ENCODE data around the gene VDR. TPM values are rescaled to one million over a fixed set of nuclear protein-coding genes. Genes with fewer than 3 reads are reported as not detected.

Gene VDR
- total RNA-seq, 2 donors from 2014 or later: 12.0 to 23.0 TPM

- H3K27ac Mint-ChIP-seq: no peak overlapping the region
- H3K4me1 Mint-ChIP-seq (ENCODE audit: low read depth in 2 of 2): no peaks in the 10 kb centered on the region
- no peak overlapping the region for H3K4me3 Mint-ChIP-seq
These were observed 5.7 kb upstream of the VDR start for GRCh38 chr12:47910486-47910885.

GRCh38 chr12:47909839-47910465 is 5.2 kb upstream of the VDR start:
- Mint-ChIP-seq H3K27me3 (peaks cover 25 to 44% of the 10 kb centered on the region in 2 donors), H3K36me3 (no peaks in the 10 kb centered on the region), H3K9me3 (no peaks in the 10 kb centered on the region), H3K27ac (no peak overlapping the region), H3K4me3 (no peak overlapping the region), H3K4me1 (ENCODE audit: low read depth in 2 of 2) (peaks cover under 1 to 2% of the 10 kb centered on the region in 2 donors)
- no peak for ATAC-seq
- DNase-seq (ENCODE audit: low spot score): no peak

More at GRCh38 chr12:47910486-47910885, 5.7 kb upstream of the VDR start:
- no peaks in the 10 kb centered on the region for H3K36me3 Mint-ChIP-seq
- H3K27me3 Mint-ChIP-seq: peaks cover 25 to 46% of the 10 kb centered on the region in 2 donors
- DNase-seq (ENCODE audit: low spot score) (no peak), ATAC-seq (no peak)
- H3K9me3 Mint-ChIP-seq: no peaks in the 10 kb centered on the region

GRCh38 chr12:47908738-47909137 is 3.9 kb upstream of the VDR start:
- no peak for DNase-seq (ENCODE audit: low spot score)
- Mint-ChIP-seq H3K27ac (no peak overlapping the region), H3K4me1 (ENCODE audit: low read depth in 2 of 2) (peaks cover 12 to 14% of the 10 kb centered on the region in 2 donors), H3K4me3 (no peak overlapping the region), H3K27me3 (peaks cover 21 to 34% of the 10 kb centered on the region in 2 donors), H3K36me3 (no peaks in the 10 kb centered on the region), H3K9me3 (no peaks in the 10 kb centered on the region)
- no peak for ATAC-seq

- ATAC-seq (no peak), DNase-seq (ENCODE audit: low spot score) (no peak)
- no peak overlapping the region for H3K4me3 Mint-ChIP-seq
- no peak overlapping the region for H3K27ac Mint-ChIP-seq
- no peaks in the 10 kb centered on the region for H3K36me3 Mint-ChIP-seq
- H3K9me3 Mint-ChIP-seq: no peaks in the 10 kb centered on the region
- peaks cover 20 to 22% of the 10 kb centered on the region in 2 donors for H3K4me1 Mint-ChIP-seq (ENCODE audit: low read depth in 2 of 2)
- peaks cover 21 to 31% of the 10 kb centered on the region in 2 donors for H3K27me3 Mint-ChIP-seq
These were observed 3.2 kb upstream of the VDR start for GRCh38 chr12:47907851-47908454.

- no peak for DNase-seq (ENCODE audit: low spot score)
- H3K27ac Mint-ChIP-seq: peak overlapping the region; percentile 45 to 60
- peak; percentile 73 to 78 for ATAC-seq
- H3K36me3 Mint-ChIP-seq: no peaks in the 10 kb centered on the region
- no peaks in the 10 kb centered on the region for H3K9me3 Mint-ChIP-seq
- peak overlapping the region; percentile 97 for H3K4me3 Mint-ChIP-seq
- H3K27me3 Mint-ChIP-seq: peaks cover 32 to 37% of the 10 kb centered on the region in 2 donors
- H3K4me1 Mint-ChIP-seq (ENCODE audit: low read depth in 2 of 2): peaks cover 45 to 48% of the 10 kb centered on the region in 2 donors
These were observed 674 bp downstream of the VDR start for GRCh38 chr12:47903927-47904712.

GRCh38 chr12:47903151-47903611 is 1.6 kb downstream of the VDR start:
- no peak for DNase-seq (ENCODE audit: low spot score)
- peaks cover 32 to 36% of the 10 kb centered on the region in 2 donors for H3K27me3 Mint-ChIP-seq
- H3K27ac Mint-ChIP-seq: peak overlapping the region in 1 of 2 donors; percentile 60
- H3K4me3 Mint-ChIP-seq: peak overlapping the region; percentile 97
- H3K9me3 Mint-ChIP-seq: no peaks in the 10 kb centered on the region
- H3K36me3 Mint-ChIP-seq: no peaks in the 10 kb centered on the region
- no peak for ATAC-seq
- H3K4me1 Mint-ChIP-seq (ENCODE audit: low read depth in 2 of 2): peaks cover 48% of the 10 kb centered on the region in 2 donors

- Mint-ChIP-seq H3K27ac (no peak overlapping the region), H3K4me1 (ENCODE audit: low read depth in 2 of 2) (peaks cover 48% of the 10 kb centered on the region in 2 donors), H3K27me3 (peaks cover 27% of the 10 kb centered on the region in 2 donors), H3K9me3 (no peaks in the 10 kb centered on the region), H3K4me3 (no peak overlapping the region), H3K36me3 (no peaks in the 10 kb centered on the region)
- ATAC-seq: no peak
- no peak for DNase-seq (ENCODE audit: low spot score)
These were observed 2.6 kb downstream of the VDR start for GRCh38 chr12:47902131-47902639.

GRCh38 chr12:47901718-47902093 is 3.1 kb downstream of the VDR start:
- H3K27me3 Mint-ChIP-seq: peaks cover 23 to 29% of the 10 kb centered on the region in 2 donors
- ATAC-seq (no peak), DNase-seq (ENCODE audit: low spot score) (no peak)
- no peak overlapping the region for H3K27ac Mint-ChIP-seq
- H3K4me3 Mint-ChIP-seq: peak overlapping the region; percentile 26
- H3K4me1 Mint-ChIP-seq (ENCODE audit: low read depth in 2 of 2): peaks cover 48% of the 10 kb centered on the region in 2 donors
- no peaks in the 10 kb centered on the region for H3K36me3 Mint-ChIP-seq
- H3K9me3 Mint-ChIP-seq: no peaks in the 10 kb centered on the region

- ATAC-seq (no peak), DNase-seq (ENCODE audit: low spot score) (no peak)
- Mint-ChIP-seq H3K27ac (no peak overlapping the region), H3K36me3 (no peaks in the 10 kb centered on the region), H3K4me1 (ENCODE audit: low read depth in 2 of 2) (peaks cover 48% of the 10 kb centered on the region in 2 donors), H3K4me3 (peak overlapping the region; percentile 26), H3K27me3 (peaks cover 19 to 27% of the 10 kb centered on the region in 2 donors), H3K9me3 (no peaks in the 10 kb centered on the region)
These were observed 3.6 kb downstream of the VDR start for GRCh38 chr12:47901063-47901717.

GRCh38 chr12:47900131-47901062 is 4.4 kb downstream of the VDR start:
- Mint-ChIP-seq H3K36me3 (no peaks in the 10 kb centered on the region), H3K9me3 (no peaks in the 10 kb centered on the region), H3K4me3 (peak overlapping the region; percentile 26), H3K4me1 (ENCODE audit: low read depth in 2 of 2) (peaks cover 48 to 51% of the 10 kb centered on the region in 2 donors), H3K27me3 (peaks cover 13 to 28% of the 10 kb centered on the region in 2 donors), H3K27ac (no peak overlapping the region)
- ATAC-seq: no peak
- no peak for DNase-seq (ENCODE audit: low spot score)

GRCh38 chr12:47899466-47899865 is 5.3 kb downstream of the VDR start:
- ATAC-seq (no peak), DNase-seq (ENCODE audit: low spot score) (no peak)
- Mint-ChIP-seq H3K27ac (no peak overlapping the region), H3K27me3 (peaks cover 13 to 30% of the 10 kb centered on the region in 2 donors), H3K36me3 (no peaks in the 10 kb centered on the region), H3K4me1 (ENCODE audit: low read depth in 2 of 2) (peaks cover 43 to 45% of the 10 kb centered on the region in 2 donors), H3K9me3 (no peaks in the 10 kb centered on the region), H3K4me3 (no peak overlapping the region)

GRCh38 chr12:47896633-47897032 is 8.2 kb downstream of the VDR start:
- Mint-ChIP-seq H3K4me3 (no peak overlapping the region), H3K27me3 (peaks cover 12 to 32% of the 10 kb centered on the region in 2 donors), H3K27ac (no peak overlapping the region), H3K4me1 (ENCODE audit: low read depth in 2 of 2) (peaks cover 21 to 27% of the 10 kb centered on the region in 2 donors), H3K9me3 (no peaks in the 10 kb centered on the region), H3K36me3 (no peaks in the 10 kb centered on the region)
- DNase-seq (ENCODE audit: low spot score) (no peak), ATAC-seq (no peak)
